Dendritic cell treated with granulocyte-macrophage colony-stimulating factor and Interleukin-4, amounts not matched to agents 40 ng/mL and 50 ng/mL, for 4 days (primary cell): ENCODE results near the gene KRT6A.
"Not testable (repeated sequence)": the region's sequence is repeated elsewhere in the genome, so short reads cannot be mapped to it uniquely, and the experiment has no call there.

Experiments used
- H3K27ac Mint-ChIP-seq: one replicate; pipeline ENCODE4 v1.8.0; 2022; ENCODE audit warnings: mild to moderate bottlenecking, mixed read lengths
- H3K27me3 Mint-ChIP-seq: one replicate; pipeline ENCODE4 v1.8.0; 2022; ENCODE audit warnings: mild to moderate bottlenecking, mixed read lengths
- H3K36me3 Mint-ChIP-seq: one replicate; pipeline ENCODE4 v1.8.0; 2022; ENCODE audit warnings: low read depth, mixed read lengths
- H3K4me1 Mint-ChIP-seq: one replicate; pipeline ENCODE4 v1.8.0; 2022; ENCODE audit warnings: low read depth, mixed read lengths
- H3K4me3 Mint-ChIP-seq: one replicate; pipeline ENCODE4 v1.8.0; 2022; ENCODE audit warnings: mild to moderate bottlenecking, moderate library complexity, mixed read lengths
- H3K9me3 Mint-ChIP-seq: one replicate; pipeline ENCODE4 v1.8.0; 2022; ENCODE audit warnings: mixed read lengths
- intact Hi-C: fragments of 100-400 bp; cut with micrococcal nuclease; formaldehyde crosslinking; loops from one replicate; pipeline ENCODE4 v1.15.0; 2022

KRT6A gene

DNA sequence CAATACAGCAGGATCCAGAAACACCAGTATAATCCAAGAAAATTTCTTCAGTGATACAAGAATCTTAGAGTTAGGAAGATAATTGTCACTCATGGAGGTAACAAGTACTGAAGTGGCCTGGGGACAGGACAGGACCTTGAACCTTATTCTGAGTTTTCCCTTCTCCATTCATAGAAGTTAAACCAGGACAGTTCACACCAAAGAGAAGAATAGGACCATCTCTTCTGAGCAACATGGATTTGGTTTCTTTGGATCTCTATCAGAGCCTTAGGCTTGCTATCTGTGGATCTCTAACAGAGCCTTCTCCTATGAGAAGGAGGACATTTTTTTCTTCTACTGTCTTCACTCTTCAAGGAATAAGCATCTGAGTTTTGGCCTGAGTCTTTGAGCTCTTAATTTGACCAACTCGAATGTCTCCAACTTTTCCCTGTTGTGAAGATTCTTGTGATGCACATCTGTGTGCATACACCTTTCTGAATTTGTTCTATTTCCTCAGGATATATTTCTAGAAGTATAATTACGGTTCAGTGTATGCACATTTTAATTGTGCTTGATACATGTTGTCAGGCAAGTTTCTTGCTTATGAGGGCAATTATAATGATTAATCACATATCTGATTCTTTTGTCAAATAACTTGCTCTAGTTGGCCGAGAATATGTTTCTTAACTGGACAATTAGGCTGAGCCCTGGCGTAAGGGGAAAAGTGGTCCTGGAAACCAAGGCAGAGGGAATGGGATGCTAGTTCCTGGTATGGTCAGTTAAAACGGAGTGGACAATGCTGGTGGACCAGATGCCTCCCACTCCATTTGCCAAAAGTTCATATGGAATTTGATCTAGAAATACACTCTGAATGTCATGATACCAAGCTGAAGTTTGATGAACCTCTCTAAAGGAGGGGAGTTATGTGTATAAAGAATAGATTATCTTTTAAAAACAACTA lies 6.6 kb downstream of the KRT6A start:
- intact Hi-C loops: no loop called here
- Mint-ChIP-seq H3K4me3 (no peak overlapping the region), H3K27me3 (peaks cover 26% of the 10 kb centered on the region), H3K9me3 (peaks cover 11% of the 10 kb centered on the region), H3K27ac (no peak overlapping the region), H3K4me1 (no peaks in the 10 kb centered on the region), H3K36me3 (no peaks in the 10 kb centered on the region)

DNA sequence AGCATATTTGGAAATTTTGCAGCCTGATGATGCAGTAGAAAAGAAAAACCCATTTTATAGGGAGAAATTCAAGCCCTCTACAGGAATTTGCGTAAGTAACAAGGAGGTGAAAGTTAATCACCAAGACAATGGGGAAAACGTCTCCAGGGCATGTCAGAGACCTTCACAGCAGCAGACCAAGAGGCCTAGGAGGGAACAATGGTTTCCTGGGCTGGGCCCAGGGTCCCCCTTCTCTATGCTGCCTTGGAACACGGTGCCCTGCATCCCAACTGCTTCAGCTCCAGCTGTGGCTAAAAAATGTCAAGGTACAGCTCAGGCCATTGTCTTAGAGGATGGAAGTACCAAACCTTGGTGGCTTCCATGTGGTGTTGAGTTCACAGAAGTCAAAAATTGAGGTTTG lies 13.0 kb downstream of the KRT6A start:
- peaks cover 19% of the 10 kb centered on the region for H3K27me3 Mint-ChIP-seq
- intact Hi-C loops: no loop called here
- H3K36me3 Mint-ChIP-seq: no peaks in the 10 kb centered on the region
- peaks cover 6% of the 10 kb centered on the region for H3K9me3 Mint-ChIP-seq
- H3K4me3 Mint-ChIP-seq: no peak overlapping the region
- no peaks in the 10 kb centered on the region for H3K4me1 Mint-ChIP-seq
- no peak overlapping the region for H3K27ac Mint-ChIP-seq

DNA sequence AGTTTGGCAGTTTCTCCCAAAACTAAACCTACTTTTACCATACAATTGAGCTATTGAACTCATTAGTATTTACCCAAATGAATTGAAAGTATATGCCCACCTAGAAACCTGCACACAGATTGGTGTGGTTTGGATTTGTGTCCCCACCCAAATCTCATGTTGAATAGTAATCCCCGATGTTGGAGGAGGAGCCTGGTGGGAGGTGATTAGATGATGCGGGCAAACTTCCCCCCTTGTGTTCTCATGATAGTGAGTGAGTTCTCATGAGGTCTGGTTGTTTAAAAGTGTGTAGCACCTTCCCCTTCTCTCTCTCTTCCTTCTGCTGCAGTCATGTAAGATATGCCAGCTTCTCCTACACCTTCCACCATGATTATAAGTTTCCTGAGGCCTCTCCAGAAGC lies 15.4 kb downstream of the KRT6A start:
- Mint-ChIP-seq H3K4me1 (no peaks in the 10 kb centered on the region), H3K4me3 (no peak overlapping the region), H3K9me3 (no peaks in the 10 kb centered on the region), H3K27ac (no peak overlapping the region), H3K36me3 (no peaks in the 10 kb centered on the region), H3K27me3 (peaks cover 7% of the 10 kb centered on the region)
- intact Hi-C loops: no loop called here

DNA sequence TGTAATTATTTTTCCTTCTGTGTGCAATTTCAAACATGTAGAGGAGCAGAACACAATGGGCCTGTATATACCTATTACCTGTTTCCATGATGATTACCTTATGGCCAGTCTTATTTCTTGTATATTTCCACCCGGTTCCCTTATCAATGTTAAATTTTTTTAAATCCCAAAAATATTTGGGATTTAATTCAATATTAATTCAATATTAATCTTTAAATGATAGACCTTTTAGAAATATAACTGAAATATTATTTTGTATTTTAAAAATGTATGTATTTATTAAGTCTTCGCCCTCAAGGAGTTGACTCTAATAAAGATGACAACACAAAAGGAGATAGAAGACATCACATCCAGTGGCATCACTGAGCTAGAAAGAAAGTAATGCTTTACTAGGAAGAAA lies 18.8 kb downstream of the KRT6A start:
- intact Hi-C loops: no loop called here
- Mint-ChIP-seq H3K27ac (no peak overlapping the region), H3K36me3 (no peaks in the 10 kb centered on the region), H3K9me3 (no peaks in the 10 kb centered on the region), H3K27me3 (peaks cover 4% of the 10 kb centered on the region), H3K4me3 (no peak overlapping the region), H3K4me1 (no peaks in the 10 kb centered on the region)

DNA sequence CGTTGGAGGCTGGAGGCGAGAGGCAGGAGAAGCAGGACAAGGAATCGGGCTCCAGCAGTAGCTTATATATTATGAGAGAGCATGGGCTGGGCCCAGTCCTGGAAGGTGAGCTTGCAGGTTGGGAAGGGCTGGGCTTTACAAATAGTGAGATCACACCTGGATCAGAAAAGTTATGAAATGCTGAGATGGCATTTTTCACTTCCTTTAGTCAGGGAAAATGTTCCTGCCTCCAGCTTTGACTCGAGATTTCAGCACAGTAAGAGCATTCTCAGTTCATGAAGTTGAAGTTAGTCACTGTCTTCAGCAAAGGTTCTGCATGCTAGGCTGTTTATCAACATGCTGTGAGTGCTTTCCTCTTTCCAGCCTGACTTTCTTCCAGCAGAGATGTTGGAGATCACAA lies 19.3 kb downstream of the KRT6A start, which contains the start of gene KRT6C:
Gene KRT6C (minus strand): TSS at position 38 of the 400 bp plus-strand sequence. CDS start 68 bp downstream, outside the sequence.
- H3K9me3 Mint-ChIP-seq: no peaks in the 10 kb centered on the region
- H3K4me3 Mint-ChIP-seq: no peak within 1 kb of the TSS
- intact Hi-C loops: no loop called here
- no peaks in the 10 kb centered on the region for H3K36me3 Mint-ChIP-seq
- peaks cover 4% of the 10 kb centered on the region for H3K27me3 Mint-ChIP-seq
- H3K27ac Mint-ChIP-seq: no peak within 1 kb of the TSS
- H3K4me1 Mint-ChIP-seq: no peaks in the 10 kb centered on the region

DNA sequence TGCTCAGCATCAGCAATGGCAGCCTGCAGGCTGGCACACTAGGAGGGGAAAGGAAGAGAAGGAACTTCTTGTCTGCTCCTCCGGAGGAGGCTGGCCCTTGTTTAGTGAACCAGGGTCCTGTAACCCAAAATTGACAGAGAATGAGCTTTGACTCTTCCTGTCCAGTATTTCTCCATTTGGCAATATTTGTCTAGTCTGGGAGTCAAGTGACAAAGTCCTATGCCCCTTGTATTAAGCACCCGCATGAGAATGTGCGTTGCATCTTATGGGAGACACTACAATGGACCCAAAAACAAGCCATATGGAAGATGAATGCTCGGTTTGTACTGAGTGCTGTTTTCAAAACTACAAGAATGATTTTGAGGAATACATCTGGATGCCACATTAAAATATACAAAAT lies 23.2 kb downstream of the KRT6A start:
- Mint-ChIP-seq H3K4me3 (no peak overlapping the region), H3K9me3 (no peaks in the 10 kb centered on the region), H3K36me3 (no peaks in the 10 kb centered on the region), H3K27me3 (peaks cover 8% of the 10 kb centered on the region), H3K27ac (no peak overlapping the region), H3K4me1 (no peaks in the 10 kb centered on the region)
- intact Hi-C loops: no loop called here

DNA sequence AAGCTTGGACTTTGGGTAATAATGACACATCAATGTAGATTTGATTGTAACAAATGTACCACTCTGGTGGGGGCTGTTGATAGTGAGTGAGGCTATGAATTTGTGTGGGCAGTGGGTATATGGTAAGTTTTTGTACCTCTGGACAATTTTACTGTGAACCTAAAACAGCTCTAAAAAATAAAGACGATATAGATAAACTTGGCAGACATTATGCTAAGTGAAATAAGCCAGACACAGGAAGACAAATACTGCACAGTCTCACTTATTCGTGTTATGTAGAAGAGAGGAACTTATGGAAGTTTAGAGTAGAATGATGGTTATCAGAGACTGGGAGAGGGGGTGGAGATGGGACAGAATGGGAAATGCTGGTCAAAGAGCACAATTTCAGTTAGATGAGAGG lies 28.2 kb downstream of the KRT6A start:
- Mint-ChIP-seq H3K4me3 (no peak overlapping the region), H3K27me3 (peaks cover 19% of the 10 kb centered on the region), H3K4me1 (no peaks in the 10 kb centered on the region), H3K9me3 (no peaks in the 10 kb centered on the region), H3K36me3 (no peaks in the 10 kb centered on the region), H3K27ac (no peak overlapping the region)
- intact Hi-C loops: no loop called here

DNA sequence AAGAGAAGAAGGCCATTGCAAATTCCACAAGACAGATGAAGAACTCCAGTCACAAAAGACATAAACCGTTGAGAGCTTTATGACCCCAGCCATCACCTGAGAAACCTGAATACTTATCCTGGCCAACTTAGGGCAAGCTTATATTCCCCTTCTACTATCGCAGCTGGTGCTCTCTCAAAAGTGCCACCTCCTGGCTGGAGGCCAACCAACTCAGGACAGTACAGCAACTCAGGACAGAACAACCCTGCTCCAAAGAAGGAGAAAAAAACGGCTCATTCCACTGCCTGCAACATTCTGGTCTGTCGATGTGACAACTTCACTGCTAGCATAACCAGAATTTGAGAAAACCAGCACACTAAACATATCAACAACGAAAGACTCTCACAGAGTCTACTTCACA lies 31.4 kb downstream of the KRT6A start:
- H3K9me3 Mint-ChIP-seq: no peaks in the 10 kb centered on the region
- no peak overlapping the region for H3K27ac Mint-ChIP-seq
- intact Hi-C loops: no loop called here
- no peak overlapping the region for H3K4me3 Mint-ChIP-seq
- H3K27me3 Mint-ChIP-seq: peaks cover 15% of the 10 kb centered on the region
- H3K36me3 Mint-ChIP-seq: no peaks in the 10 kb centered on the region
- no peaks in the 10 kb centered on the region for H3K4me1 Mint-ChIP-seq

DNA sequence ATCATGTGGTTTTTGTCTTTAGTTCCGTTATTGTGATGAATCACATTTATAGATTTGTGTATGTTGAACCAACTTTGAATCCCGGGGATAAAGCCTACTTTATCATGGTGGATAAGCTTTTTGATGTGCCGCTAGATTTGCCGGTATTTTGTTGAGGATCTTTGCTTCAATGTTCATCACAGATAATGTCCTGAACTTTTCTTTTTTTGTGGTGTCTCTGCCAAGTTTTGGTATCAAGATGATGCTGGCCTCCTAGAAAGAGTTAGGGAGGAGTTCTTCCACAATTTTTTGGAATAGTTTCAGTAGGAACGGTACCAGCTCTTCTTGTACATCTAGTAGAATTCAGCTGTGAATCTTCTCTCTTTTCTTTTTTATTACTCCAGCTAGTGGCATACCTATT lies 34.2 kb downstream of the KRT6A start:
- peaks cover 9% of the 10 kb centered on the region for H3K27me3 Mint-ChIP-seq
- intact Hi-C loops: no loop called here
- H3K27ac Mint-ChIP-seq: no peak overlapping the region
- H3K4me1 Mint-ChIP-seq: no peaks in the 10 kb centered on the region
- H3K4me3 Mint-ChIP-seq: no peak overlapping the region
- no peaks in the 10 kb centered on the region for H3K9me3 Mint-ChIP-seq
- no peaks in the 10 kb centered on the region for H3K36me3 Mint-ChIP-seq

DNA sequence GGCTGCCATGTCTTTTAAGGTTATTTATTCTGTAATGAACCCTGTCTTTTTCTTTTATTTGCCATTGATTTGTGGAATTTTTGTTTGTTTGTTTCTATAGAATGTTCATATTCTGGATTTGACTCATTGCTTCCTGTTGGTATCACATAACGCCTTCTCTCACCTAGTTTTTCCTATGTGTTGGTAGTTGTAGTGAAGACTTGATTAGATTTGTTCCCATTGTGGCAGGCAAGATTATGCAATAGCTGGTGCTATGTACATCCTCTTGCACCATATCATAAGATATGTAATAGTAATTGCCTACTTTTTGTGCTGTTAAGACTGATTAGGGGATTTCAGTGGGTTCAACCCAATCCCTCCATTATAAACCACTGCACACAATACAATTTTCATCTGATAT lies 37.2 kb downstream of the KRT6A start:
- no peak overlapping the region for H3K4me3 Mint-ChIP-seq
- H3K36me3 Mint-ChIP-seq: no peaks in the 10 kb centered on the region
- H3K4me1 Mint-ChIP-seq: no peaks in the 10 kb centered on the region
- H3K9me3 Mint-ChIP-seq: no peaks in the 10 kb centered on the region
- H3K27ac Mint-ChIP-seq: no peak overlapping the region
- peaks cover 1% of the 10 kb centered on the region for H3K27me3 Mint-ChIP-seq
- intact Hi-C loops: no loop called here

DNA sequence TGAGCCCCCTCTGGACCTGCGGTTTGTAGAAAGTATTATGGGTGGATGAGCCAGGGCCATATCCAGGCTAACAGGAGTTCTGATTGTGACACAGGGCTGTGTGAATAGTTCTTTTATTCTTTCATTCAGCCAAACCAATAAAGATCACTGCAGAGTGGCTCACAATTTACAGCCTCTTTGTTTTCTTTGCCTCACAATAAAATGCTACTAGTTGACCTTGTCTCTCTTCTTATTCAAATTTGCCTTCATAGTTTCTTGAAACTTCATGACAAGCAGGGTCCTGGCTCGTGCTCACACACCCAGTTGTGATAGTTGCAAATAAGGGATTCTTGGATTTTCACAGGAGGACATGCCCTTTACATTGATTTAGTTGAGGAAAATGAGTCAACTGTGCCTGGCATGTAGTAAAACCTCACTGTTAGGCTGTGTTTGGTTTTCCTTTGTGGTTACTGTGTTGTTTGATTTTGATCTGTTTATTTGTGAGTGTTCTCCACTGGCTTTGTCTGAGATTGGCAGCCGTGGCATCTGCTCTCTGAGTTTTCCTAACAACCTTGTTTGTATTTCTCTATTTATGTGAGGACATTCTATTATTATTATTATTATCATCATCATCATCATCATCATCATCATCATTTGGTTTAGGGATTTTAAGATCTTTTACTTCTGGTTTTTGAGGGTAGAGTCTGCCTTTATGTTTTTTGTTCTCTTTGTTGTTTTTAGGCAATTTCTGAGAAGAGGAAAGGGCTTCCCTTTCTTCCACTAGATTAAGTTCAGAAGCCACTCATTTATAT lies 38.5 kb downstream of the KRT6A start:
- Mint-ChIP-seq H3K27me3 (peaks cover 3% of the 10 kb centered on the region), H3K9me3 (no peaks in the 10 kb centered on the region), H3K27ac (no peak overlapping the region), H3K4me1 (no peaks in the 10 kb centered on the region), H3K4me3 (no peak overlapping the region), H3K36me3 (no peaks in the 10 kb centered on the region)
- intact Hi-C loops: no loop called here

DNA sequence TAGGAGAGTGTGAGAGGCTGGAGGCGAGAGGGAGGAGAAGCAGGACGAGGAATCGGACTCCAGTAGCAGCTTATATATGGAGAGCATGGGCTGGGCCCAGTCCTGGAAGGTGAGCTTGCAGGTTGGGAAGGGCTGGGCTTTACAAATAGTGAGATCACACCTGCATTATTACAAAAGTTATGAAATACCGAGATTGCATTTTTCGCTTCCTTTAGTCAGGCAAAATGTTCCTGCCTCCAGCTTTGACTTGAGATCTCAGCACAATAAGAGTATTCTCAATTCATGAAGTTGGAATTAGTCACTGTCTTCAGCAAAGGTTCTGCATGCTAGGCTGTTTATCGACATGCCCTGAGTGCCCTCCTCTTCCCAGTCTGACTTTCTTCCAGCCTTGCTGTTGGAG lies 41.0 kb downstream of the KRT6A start, which contains the start of gene KRT6B:
Gene KRT6B (minus strand): TSS at position 46 of the 400 bp plus-strand sequence. CDS start 68 bp downstream, outside the sequence.
- Mint-ChIP-seq H3K36me3 (no peaks in the 10 kb centered on the region), H3K4me1 (no peaks in the 10 kb centered on the region), H3K4me3 (no peak within 1 kb of the TSS), H3K27me3 (peaks cover 5% of the 10 kb centered on the region), H3K9me3 (no peaks in the 10 kb centered on the region), H3K27ac (no peak within 1 kb of the TSS)
- intact Hi-C loops: no loop called here

DNA sequence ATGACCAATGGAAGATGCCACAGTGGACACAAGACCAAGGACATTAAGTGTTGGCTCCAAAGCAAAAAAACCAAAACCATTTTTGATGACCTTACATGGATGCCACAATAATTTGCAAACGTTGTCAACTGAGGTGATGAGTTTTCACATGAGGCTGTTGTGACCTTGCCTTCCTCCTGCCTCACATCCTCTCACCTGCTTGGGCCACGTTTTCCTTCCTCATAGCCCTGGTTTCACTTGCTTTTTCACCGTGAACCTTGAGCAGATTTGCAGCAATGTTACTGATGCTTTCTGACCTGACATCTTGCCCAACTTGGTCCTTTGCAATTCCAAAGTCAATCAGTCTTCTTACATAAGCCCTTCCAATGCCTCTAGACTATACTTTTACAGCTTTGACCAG lies 44.8 kb downstream of the KRT6A start:
- Mint-ChIP-seq H3K27me3 (peaks cover 11% of the 10 kb centered on the region), H3K36me3 (no peaks in the 10 kb centered on the region), H3K27ac (no peak overlapping the region), H3K9me3 (no peaks in the 10 kb centered on the region), H3K4me3 (no peak overlapping the region), H3K4me1 (no peaks in the 10 kb centered on the region)
- intact Hi-C loops: no loop called here

DNA sequence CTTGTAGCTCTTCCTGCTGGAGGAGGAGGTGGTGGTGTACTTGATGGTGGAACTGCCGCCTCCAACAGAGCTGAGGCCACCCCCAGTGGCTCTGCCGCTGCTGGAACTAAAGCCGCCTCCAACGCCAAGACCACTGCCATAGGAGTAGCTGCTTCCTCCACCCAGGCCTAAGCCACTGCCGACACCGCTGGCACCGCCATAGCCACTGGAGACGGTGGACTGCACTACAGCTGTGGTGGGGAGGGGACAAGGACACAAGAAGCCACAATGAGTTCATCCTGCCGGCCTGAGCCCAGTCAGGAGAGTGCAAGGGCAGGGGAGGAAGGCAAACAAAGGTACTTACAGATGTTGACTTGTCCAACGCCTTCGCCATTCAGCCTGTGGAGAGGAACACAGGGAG lies 45.9 kb downstream of the KRT6A start:
- H3K27ac Mint-ChIP-seq, intact Hi-C loops, H3K4me3 Mint-ChIP-seq, H3K9me3 Mint-ChIP-seq, H3K36me3 Mint-ChIP-seq, H3K4me1 Mint-ChIP-seq: not testable (repeated sequence)
- H3K27me3 Mint-ChIP-seq: peaks cover 18% of the 10 kb centered on the region
